Trophoblast cell (in vitro differentiated cells and primary cell): ENCODE results near the gene KNTC1.

Source experiments
- DNase-seq, 2 donors: peaks; one replicate each; pipeline ENCODE4 v3.0.0-alpha.2; 2016
- H2AFZ ChIP-seq: 2 replicates; pipeline ENCODE4 v1.6.1; 2013; ENCODE audit warnings: low read length, moderate library complexity, mild to moderate bottlenecking; ENCODE audit not compliant: insufficient read depth, poor library complexity
- H2AK5ac ChIP-seq: 2 replicates; pipeline ENCODE4 v1.6.1; 2013; ENCODE audit warnings: mild to moderate bottlenecking, low read length
- H2BK120ac ChIP-seq: 2 replicates; pipeline ENCODE4 v1.6.1; 2013; ENCODE audit warnings: low read length, mild to moderate bottlenecking, moderate library complexity; ENCODE audit not compliant: insufficient read depth, poor library complexity
- H2BK12ac ChIP-seq: 2 replicates; pipeline ENCODE4 v1.6.1; 2013; ENCODE audit warnings: mild to moderate bottlenecking, low read length, moderate library complexity
- H2BK5ac ChIP-seq: 2 replicates; pipeline ENCODE4 v1.6.1; 2013; ENCODE audit warnings: low read length, low read depth, moderate library complexity, mild to moderate bottlenecking; ENCODE audit not compliant: poor library complexity
- H3K14ac ChIP-seq: 2 replicates; pipeline ENCODE4 v1.6.1; 2013; ENCODE audit warnings: mild to moderate bottlenecking, low read length
- H3K18ac ChIP-seq: 2 replicates; pipeline ENCODE4 v1.6.1; 2013; ENCODE audit warnings: mild to moderate bottlenecking, low read length
- H3K23ac ChIP-seq: 2 replicates; pipeline ENCODE4 v1.6.1; 2013; ENCODE audit warnings: low read length
- H3K27ac ChIP-seq: 2 replicates; pipeline ENCODE4 v1.5.1; 2013; ENCODE audit warnings: low read depth, mild to moderate bottlenecking, inconsistent platforms, low read length, moderate library complexity
- H3K27me3 ChIP-seq: 2 replicates; pipeline ENCODE4 v1.6.1; 2013; ENCODE audit warnings: inconsistent platforms, mild to moderate bottlenecking, low read length, moderate library complexity; ENCODE audit not compliant: insufficient read depth
- H3K36me3 ChIP-seq, 2 experiments: 1 replicate in 1 of 2; 2 replicates in 1 of 2; pipeline ENCODE4 v1.6.1; 2013; ENCODE audit warnings: low read length in 2 of 2, mild to moderate bottlenecking in 2 of 2, moderate library complexity in 1 of 2; ENCODE audit not compliant: insufficient read depth in 2 of 2, control insufficient read depth in 1 of 2
- H3K4ac ChIP-seq: 2 replicates; pipeline ENCODE4 v1.6.1; 2013; ENCODE audit warnings: low read depth, mild to moderate bottlenecking, low read length, moderate library complexity
- H3K4me1 ChIP-seq, 2 experiments: 1 replicate in 1 of 2; 2 replicates in 1 of 2; pipeline ENCODE4 v1.6.1; 2013; ENCODE audit warnings: low read length in 2 of 2, mild to moderate bottlenecking in 2 of 2, moderate library complexity in 1 of 2; ENCODE audit not compliant: insufficient read depth in 2 of 2, control insufficient read depth in 1 of 2
- H3K4me2 ChIP-seq: 2 replicates; pipeline ENCODE4 v1.6.1; 2013; ENCODE audit warnings: inconsistent platforms, mild to moderate bottlenecking, low read length, moderate library complexity
- H3K4me3 ChIP-seq: 2 replicates; pipeline ENCODE4 v1.5.1; 2013; ENCODE audit warnings: mild to moderate bottlenecking, low read depth, low read length, inconsistent platforms
- H3K79me1 ChIP-seq: one replicate; pipeline ENCODE4 v1.6.1; 2013; ENCODE audit warnings: low read length
- H3K79me2 ChIP-seq: 2 replicates; pipeline ENCODE4 v1.6.1; 2013; ENCODE audit warnings: low read length, mild to moderate bottlenecking; ENCODE audit not compliant: control insufficient read depth, insufficient read depth, poor library complexity
- H3K9ac ChIP-seq: 2 replicates; pipeline ENCODE4 v1.6.1; 2013; ENCODE audit warnings: mild to moderate bottlenecking, low read length
- H3K9me3 ChIP-seq: 2 replicates; pipeline ENCODE4 v1.6.1; 2013; ENCODE audit warnings: low read depth, mild to moderate bottlenecking, control low read depth, inconsistent platforms, low read length; ENCODE audit not compliant: insufficient read depth
- H4K12ac ChIP-seq: 2 replicates; pipeline ENCODE4 v1.6.1; 2013; ENCODE audit warnings: low read depth, mild to moderate bottlenecking, low read length, moderate library complexity
- H4K8ac ChIP-seq: 2 replicates; pipeline ENCODE4 v1.6.1; 2013; ENCODE audit warnings: low read depth, mild to moderate bottlenecking, low read length, moderate library complexity
- H4K91ac ChIP-seq: one replicate; pipeline ENCODE4 v1.6.1; 2013; ENCODE audit warnings: low read depth, mild to moderate bottlenecking, low read length, moderate library complexity
- WGBS: extraction: QIAGEN DNeasy Blood & Tissue Kit; methylation state at CpG from one replicate; pipeline ENCODE4 v1.1.7; 2013; ENCODE audit warnings: missing lambda C conversion rate; ENCODE audit not compliant: insufficient read length, insufficient coverage; ENCODE audit errors: extremely low coverage; 5-methylcytosine and 5-hydroxymethylcytosine counted together

KNTC1 gene

DNA sequence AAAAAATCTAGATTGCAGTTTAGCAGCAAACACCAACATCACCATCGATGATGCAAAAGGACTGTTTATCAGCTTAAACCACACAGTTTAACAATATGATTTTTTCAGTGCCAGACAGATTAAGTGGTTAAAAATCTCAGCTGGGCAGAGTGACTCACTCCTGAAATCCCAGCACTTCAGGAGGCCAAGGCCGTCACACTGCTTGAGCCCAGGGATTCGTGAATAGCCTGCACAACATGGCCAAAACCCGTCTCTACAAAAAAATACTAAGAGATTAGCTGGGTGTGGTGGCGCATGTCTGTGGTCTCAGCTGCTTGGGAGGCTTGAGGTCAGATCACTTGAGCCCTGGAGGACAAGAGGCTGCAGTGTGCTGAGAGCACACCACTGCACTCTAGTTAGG is 9.2 kb upstream of the KNTC1 start:
- H3K18ac ChIP-seq = no peak overlapping the region
- H3K27me3 ChIP-seq = no peaks in the 10 kb centered on the region
- no peak overlapping the region for H2BK12ac ChIP-seq
- H2BK120ac ChIP-seq = no peak overlapping the region
- no peaks in the 10 kb centered on the region for H3K4me1 ChIP-seq
- H3K79me2 ChIP-seq = peaks cover 2% of the 10 kb centered on the region
- WGBS = no CpG with 5 or more reads among the region's 5 CpGs
- no peak overlapping the region for H2AFZ ChIP-seq
- H3K36me3 ChIP-seq = peaks cover 30 to 48% of the 10 kb centered on the region in 2 experiments
- H4K12ac ChIP-seq = no peak overlapping the region
- no peak overlapping the region for H4K8ac ChIP-seq
- H3K14ac ChIP-seq = no peak overlapping the region
- H4K91ac ChIP-seq = no peak overlapping the region
- no peak overlapping the region for H3K23ac ChIP-seq
- H3K9me3 ChIP-seq = no peaks in the 10 kb centered on the region
- H3K4me3 ChIP-seq = no peak overlapping the region
- H3K4ac ChIP-seq = no peak overlapping the region
- no peak overlapping the region for H3K4me2 ChIP-seq
- H3K9ac ChIP-seq = no peak overlapping the region
- DNase-seq = no peak
- H3K27ac ChIP-seq = no peak overlapping the region
- no peaks in the 10 kb centered on the region for H3K79me1 ChIP-seq
- H2BK5ac ChIP-seq = no peak overlapping the region
- no peak overlapping the region for H2AK5ac ChIP-seq

DNA sequence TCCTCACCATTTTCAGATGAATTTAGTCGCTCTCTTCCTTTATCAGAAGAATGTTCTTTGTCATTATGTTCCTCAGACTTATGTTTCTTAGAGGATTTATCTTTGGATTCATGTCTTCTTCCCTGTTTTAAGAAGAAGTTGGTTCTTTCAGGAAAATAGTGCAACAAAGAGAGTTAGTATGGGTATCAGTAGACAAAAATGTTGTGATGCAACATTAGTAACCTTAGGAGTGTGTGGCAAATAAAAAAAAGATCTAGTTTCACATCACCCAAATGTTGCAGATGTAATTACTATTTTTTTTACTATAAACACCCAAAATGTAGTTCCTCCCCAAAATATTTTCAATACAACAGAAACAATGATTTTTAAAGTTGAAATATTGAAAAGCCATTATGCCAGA is 8.1 kb upstream of the KNTC1 start:
- Histone ChIP-seq H3K36me3 (peaks cover 28 to 47% of the 10 kb centered on the region in 2 experiments), H4K12ac (no peak overlapping the region), H3K9me3 (no peaks in the 10 kb centered on the region), H4K8ac (no peak overlapping the region), H2AFZ (no peak overlapping the region), H3K4me1 (peaks cover 3% of the 10 kb centered on the region in 2 experiments), H3K14ac (no peak overlapping the region), H3K9ac (no peak overlapping the region), H3K18ac (no peak overlapping the region), H2BK120ac (no peak overlapping the region), H3K23ac (no peak overlapping the region), H3K27ac (no peak overlapping the region), H4K91ac (no peak overlapping the region), H2BK5ac (no peak overlapping the region), H3K4me2 (no peak overlapping the region), H3K27me3 (no peaks in the 10 kb centered on the region), H3K4me3 (no peak overlapping the region), H3K4ac (no peak overlapping the region), H3K79me2 (peaks cover 5% of the 10 kb centered on the region), H2BK12ac (no peak overlapping the region), H2AK5ac (no peak overlapping the region), H3K79me1 (no peaks in the 10 kb centered on the region)
- no peak for DNase-seq
- WGBS = no CpG with 5 or more reads among the region's 1 CpG

DNA sequence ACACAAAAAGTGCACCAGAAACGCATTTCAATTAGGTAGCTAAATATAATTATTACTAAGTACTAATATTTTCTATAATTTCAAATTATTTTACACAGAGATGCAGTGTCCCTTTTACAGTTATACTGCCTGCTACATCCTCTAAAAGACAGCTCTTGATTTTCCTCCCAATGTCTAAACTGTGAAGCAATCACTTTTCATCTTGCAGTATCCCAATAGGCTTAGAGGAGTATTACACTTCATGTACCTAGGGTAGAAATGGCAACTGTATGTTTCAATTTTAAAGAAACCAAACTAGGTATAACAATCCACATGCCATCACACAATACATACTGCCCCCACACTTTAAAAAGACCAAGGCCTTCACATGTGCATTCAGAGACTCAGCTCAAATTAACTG is 7.6 kb upstream of the KNTC1 start:
- no CpG with 5 or more reads among the region's 1 CpG for WGBS
- Histone ChIP-seq H3K4ac (no peak overlapping the region), H2BK120ac (no peak overlapping the region)

DNA sequence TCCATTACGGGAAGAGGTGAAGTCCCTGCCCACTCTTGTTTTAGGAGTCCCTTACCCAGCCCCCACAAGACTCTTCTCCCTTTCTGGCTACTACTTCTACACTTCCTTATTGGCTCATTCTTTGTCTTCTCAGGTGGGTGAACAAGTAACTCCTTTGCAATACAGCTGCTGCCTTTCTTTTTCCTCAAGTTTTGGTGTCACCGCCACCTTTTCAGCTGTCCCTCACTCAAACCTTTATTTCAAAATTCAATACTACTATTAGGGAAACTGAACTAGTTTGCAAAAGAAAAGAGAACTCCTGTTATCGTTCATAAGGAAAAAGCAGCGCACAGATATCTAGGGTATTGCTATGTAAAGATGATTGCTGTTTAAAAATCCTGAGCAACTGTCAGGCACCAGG is 6.4 kb upstream of the KNTC1 start:
- Histone ChIP-seq H3K36me3 (peaks cover 20 to 37% of the 10 kb centered on the region in 2 experiments), H3K14ac (no peak overlapping the region), H2BK120ac (no peak overlapping the region), H3K27ac (no peak overlapping the region), H3K4ac (no peak overlapping the region), H2BK5ac (no peak overlapping the region), H3K9ac (no peak overlapping the region), H2AK5ac (no peak overlapping the region), H4K91ac (no peak overlapping the region), H3K18ac (no peak overlapping the region), H4K12ac (no peak overlapping the region), H4K8ac (no peak overlapping the region), H3K23ac (no peak overlapping the region), H3K27me3 (no peaks in the 10 kb centered on the region), H3K4me2 (no peak overlapping the region), H3K79me1 (no peaks in the 10 kb centered on the region), H3K4me1 (peaks cover 3% of the 10 kb centered on the region in 2 experiments), H3K9me3 (no peaks in the 10 kb centered on the region), H3K79me2 (peaks cover 7% of the 10 kb centered on the region), H2AFZ (no peak overlapping the region), H2BK12ac (no peak overlapping the region), H3K4me3 (no peak overlapping the region)
- no CpG with 5 or more reads among the region's 4 CpGs for WGBS
- DNase-seq = no peak

More for the DNA sequence above, 7.6 kb upstream of the KNTC1 start:
- Histone ChIP-seq H3K79me1 (no peaks in the 10 kb centered on the region), H4K8ac (no peak overlapping the region), H3K4me2 (no peak overlapping the region), H4K91ac (no peak overlapping the region), H2BK5ac (no peak overlapping the region), H3K18ac (no peak overlapping the region), H3K9me3 (no peaks in the 10 kb centered on the region), H3K4me1 (peaks cover 3% of the 10 kb centered on the region in 2 experiments), H2AK5ac (no peak overlapping the region), H3K23ac (no peak overlapping the region), H3K79me2 (peaks cover 5% of the 10 kb centered on the region), H3K27ac (no peak overlapping the region), H4K12ac (no peak overlapping the region), H3K14ac (no peak overlapping the region), H2AFZ (no peak overlapping the region), H3K9ac (no peak overlapping the region), H3K27me3 (no peaks in the 10 kb centered on the region), H3K36me3 (peaks cover 25 to 45% of the 10 kb centered on the region in 2 experiments), H2BK12ac (no peak overlapping the region), H3K4me3 (no peak overlapping the region)
- DNase-seq = no peak
